HG03139 (cell line): ENCODE measurements around the gene CHRM5.
"Not testable (repeated sequence)": the region's sequence is repeated elsewhere in the genome, so short reads cannot be mapped to it uniquely, and the experiment has no call there.

Source experiments
- ATAC-seq: cut with Tn5 transposase; IDR thresholded peaks from one replicate; pipeline ENCODE4 v1.9.1; 2021; ENCODE audit not compliant: unreplicated experiment

Gene CHRM5

DNA sequence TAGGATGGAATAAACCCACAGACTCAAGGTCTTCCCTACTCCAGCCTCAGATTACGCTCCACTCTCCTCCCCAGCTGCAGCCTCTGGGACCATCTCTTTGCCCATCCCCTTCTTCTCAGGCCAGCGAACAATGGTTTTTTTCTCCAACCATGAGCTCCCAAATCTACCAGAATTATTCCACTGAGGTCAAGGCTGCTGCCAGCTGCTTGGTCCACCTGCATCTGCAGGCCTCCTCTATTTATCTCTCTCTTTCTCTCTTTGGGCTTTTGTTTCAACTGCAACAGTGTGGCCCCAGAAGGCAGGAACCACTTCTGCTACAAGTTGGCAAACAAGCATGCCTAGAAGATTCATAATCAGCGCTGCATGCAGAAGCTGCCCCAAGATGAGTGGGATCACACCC is 19.1 kb downstream of the CHRM5 start:
- no peak for ATAC-seq

GRCh38 chr15:33988384-33988783 is 20.1 kb downstream of the CHRM5 start:
- no peak for ATAC-seq

DNA sequence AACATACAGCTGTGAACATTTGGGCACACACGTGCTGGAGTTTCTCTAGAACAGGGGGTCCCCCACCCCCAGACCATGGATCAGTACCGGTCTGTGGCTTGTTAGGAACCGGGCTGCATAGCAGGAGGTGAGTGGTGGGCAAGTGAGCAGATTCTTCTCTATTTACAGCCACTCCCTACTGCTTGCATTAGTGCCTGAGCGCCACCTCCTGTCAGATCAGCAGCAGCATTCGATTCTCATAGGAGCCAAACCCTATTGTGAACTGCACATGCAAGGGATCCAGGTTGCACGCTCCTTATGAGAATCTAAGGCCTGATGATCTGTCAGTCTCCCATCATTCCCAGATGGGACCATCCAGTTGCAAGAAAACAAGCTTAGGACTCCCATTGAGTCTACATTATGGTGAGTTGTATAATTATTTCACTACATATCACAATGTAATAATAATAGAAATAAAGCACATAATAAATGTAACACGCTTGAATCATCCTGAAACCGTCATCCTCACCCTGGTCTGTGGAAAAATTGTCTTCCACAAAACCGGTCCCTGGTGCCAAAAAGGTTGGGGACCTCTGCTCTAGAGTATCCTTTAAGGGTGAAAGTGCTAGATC is 25.8 kb downstream of the CHRM5 start:
- no peak for ATAC-seq

GRCh38 chr15:33995666-33996065 is 27.4 kb downstream of the CHRM5 start:
- ATAC-seq: not testable (repeated sequence)

DNA sequence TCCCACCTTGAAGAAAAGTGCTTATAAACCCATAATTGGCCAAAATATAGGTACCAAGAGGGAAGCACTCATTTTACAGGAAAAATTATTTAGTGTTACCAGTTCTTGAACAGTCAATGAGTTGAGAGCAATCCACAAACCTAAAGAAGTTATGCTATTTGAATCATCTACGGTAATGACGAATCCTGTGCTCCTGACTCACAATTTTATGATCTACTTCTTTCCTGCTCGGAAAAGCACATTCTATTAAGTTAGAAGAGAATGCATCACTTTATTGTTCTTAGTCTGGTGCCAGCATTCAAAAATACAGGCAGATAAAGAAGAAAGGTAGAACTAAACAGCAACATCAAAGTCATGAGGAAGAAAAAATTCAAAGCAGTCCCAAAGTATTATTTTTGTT is 33.2 kb downstream of the CHRM5 start:
- ATAC-seq: no peak

DNA sequence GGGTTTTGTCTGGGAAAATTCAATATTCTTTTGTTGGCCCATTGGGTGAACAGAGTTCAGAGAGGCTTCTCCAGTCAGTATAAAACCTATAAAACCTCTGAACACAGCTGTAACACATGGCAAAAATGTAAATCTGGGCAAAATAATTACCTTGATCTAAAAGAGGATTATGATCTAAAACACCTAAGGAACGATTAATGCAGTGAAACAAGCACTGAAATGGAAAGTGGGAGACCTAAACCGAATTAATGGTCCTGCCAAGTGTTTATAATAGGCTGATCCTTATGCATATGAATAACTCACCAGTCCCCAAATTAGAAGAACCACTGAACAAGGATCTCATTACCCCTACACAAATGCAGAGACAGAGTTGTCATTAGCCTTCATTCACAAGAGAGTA is 38.1 kb downstream of the CHRM5 start:
- no peak for ATAC-seq

- no peak for ATAC-seq
Observed at GRCh38 chr15:34009656-34010055, 41.4 kb downstream of the CHRM5 start.

GRCh38 chr15:34010921-34011320 is 42.6 kb downstream of the CHRM5 start:
- no peak for ATAC-seq

DNA sequence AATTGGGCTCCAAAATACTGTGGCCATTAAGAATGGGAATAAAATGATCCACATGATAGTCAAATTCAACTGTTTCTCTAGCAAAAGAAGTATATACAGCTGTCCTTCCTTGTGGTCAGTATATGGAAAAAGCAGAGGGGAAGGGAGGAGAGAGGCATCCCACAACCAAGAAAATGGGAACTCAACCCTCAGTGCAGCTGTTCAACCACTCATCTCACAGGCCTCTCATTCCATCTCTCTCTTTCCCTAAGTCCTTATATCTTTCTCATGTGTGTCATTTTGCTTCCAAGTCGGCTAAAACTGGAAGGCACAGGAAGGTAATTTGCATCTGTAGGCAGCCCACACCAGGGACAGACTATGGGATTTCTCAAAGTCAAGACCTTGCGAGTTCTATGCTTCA is 43.2 kb downstream of the CHRM5 start:
- no peak for ATAC-seq

- ATAC-seq: no peak
Observed at GRCh38 chr15:34012461-34013028, 44.2 kb downstream of the CHRM5 start.

- ATAC-seq: no peak
Observed at GRCh38 chr15:34013746-34014145, 45.4 kb downstream of the CHRM5 start.

DNA sequence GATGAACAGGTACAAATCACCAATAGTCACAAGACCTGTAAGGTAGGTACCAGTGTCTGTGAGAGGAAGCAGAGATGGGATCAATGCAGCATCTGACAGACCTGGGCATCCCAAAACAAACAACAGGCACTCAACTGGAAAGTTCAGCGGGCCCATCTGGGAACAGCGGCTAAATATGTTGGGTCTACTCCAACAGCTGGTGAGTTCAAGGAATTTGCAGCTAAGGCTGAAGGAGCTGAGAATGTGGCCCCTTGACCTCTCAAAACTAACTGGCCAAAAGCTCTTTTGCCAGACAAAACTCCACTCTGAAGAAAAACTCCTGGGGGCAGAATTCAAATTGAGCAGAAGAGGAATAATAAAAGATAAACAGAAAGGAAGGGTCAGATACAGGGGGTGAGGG is 46.3 kb downstream of the CHRM5 start:
- no peak for ATAC-seq

DNA sequence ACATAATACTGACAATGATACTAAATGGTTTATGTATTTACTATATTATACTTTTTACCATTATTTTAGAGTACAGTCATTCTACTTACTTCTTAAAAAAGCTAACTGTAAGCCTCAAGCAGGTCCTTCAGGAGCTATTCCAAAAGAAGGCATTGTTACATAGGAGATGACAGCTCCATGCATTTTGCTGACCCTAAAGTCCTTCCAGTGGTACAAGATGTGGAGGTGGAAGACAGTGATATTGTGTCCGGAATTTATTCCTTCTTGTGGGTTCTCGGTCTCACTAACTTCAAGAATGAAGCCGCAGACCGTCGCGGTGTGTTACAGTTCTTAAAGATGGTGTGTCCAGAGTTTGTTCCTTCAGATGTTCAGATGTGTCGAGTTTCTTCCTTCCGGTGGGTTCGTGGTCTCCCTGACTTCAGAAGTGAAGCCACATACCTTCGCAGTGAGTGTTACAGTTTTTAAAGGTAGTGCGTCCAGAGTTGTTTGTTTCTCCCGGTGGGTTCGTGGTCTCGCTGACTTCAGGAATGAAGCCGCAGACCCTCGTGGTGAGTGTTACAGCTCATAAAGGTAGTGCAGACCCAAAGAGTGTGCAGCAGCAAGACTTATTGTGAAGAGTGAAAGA is 49.8 kb downstream of the CHRM5 start:
- ATAC-seq: no peak

DNA sequence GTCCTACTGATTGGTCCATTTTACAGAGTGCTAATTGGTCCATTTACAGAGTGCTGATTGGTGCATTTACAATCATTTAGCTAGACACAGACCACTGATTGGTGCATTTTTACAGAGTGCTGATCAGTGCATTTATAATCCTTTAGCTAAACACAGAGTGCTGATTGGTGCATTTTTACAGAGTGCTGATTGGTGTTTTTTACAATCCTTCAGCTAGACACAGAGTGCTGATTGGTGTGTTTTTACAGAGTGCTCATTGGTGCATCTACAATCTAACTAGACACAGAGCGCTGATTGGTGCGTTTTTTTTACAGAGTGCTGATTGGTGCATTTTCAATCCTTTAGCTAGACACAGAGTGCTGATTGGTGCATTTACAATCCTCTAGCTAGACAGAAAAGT is 50.4 kb downstream of the CHRM5 start:
- not testable (repeated sequence) for ATAC-seq

- no peak for ATAC-seq
Observed at GRCh38 chr15:34019369-34019990, 51.2 kb downstream of the CHRM5 start.

- no peak for ATAC-seq
Observed at GRCh38 chr15:34023907-34024306, 55.6 kb downstream of the CHRM5 start.

DNA sequence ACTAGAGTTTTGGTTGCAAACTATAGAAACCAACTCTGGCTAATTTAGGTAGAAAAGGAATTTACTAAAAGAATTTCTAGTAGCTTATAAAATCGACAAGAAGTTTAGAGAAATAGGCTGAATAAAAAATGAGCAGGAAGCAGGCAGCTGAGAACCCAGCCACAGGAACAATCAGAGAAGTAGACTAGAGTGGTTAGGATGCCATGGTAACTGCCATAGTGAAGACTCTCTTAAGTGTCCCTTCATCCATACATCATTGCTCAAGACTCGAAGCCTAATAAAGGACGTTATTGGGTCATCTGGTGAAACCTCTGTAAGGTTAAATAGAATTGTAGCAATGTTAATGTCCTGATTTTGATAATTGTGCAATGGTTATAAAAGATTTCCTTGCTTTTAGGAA is 57.0 kb downstream of the CHRM5 start:
- no peak for ATAC-seq

- ATAC-seq: no peak
Observed at GRCh38 chr15:34027606-34028005, 59.3 kb downstream of the CHRM5 start.

DNA sequence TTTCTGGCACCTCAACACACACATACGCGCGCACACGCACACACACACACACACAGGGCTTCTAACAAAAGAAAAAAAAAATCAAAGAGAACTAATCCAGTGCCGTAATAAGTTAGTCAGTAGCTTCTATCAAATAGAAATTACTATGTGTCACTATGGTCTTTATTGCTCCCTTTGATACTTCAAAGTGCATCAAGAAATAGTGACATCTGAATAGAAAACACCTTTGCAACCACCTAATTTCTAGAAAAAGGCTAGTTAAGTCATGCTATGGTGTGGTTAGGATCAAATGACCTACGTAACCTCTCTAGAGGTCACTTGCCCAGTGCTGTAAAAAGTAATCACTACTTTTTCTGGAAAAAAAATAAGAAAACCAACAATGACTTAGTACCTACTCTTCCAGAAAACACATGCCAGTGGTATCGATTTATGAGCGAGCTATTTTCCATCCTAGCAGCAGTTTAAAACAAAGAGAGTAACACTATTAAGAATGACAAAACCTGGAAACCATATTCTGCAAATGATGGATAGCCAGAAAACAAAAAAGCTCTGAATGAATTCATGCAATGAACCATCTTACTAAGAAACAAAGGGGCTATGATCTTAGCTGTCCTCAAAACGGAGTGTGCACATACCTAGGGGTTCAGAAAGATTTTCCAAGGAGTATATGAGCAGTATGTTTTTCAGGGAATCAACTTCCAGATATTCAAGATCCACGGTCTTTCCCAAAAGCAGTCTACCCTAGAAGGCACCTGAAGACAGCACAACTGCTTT is 63.9 kb downstream of the CHRM5 start:
- no peak for ATAC-seq

DNA sequence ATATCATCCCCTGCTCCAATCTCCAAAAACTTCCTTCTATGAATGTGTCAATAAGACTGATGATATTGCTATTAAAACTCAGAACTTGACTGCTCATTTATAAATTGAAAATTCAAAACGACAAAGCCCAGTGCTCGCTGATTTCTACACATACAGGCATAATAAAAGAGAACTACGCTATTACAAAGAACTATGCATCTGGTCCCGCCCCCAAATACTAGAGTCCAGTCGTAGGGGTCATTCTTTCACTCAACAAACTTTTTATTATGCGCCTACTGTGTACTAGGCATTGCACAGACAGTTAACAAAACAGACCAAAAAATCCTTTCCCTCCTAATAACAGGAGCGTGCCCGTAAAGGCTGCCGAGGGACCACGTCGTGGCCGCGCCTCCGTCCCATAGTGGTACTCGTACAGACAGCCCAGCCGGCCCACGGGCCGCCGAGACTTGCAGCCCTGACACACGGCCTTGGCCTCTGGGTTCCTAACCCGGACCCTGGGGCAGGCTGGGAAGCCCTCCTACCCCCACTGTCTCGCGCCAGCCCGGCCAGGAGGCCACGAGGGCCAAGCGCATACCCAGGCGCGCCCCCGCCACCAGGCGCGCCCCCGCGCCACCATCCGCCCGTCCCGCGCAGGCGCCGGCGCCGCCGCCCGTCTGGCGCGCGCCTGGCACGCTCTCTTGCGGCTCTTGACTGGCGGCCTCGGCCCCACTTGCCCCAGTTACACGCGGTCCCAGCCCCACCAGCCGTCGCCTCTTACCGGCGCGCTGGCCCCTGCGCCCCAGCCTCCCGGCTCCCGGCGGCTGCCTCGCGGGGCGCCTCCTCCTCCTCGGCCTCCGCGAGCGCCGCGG is 70.0 kb downstream of the CHRM5 start:
- ATAC-seq: peak; percentile 59
